ENCODE data around the gene GPANK1. TPM values are rescaled to one million over a fixed set of nuclear protein-coding genes. Genes with fewer than 3 reads are reported as not detected.
A peak's percentile ranks its signal among the peaks of the same experiment; 100 is the strongest.

GPANK1 gene
- total RNA-seq, 1 experiment from 2014 or later = 26.8 TPM

- WGBS (ENCODE audit: extremely low coverage, insufficient read length, low lambda C conversion rate) = no CpG with 5 or more reads among the region's 11 CpGs
- H3K27ac ChIP-seq (ENCODE audit: insufficient read length, low read depth, low read length) = no peak overlapping the region
- peak overlapping the region in 1 of 3 experiments; percentile 50; a peak in 3 of 7 replicates for H3K27ac Mint-ChIP-seq
Measured at GRCh38 chr6:31634969-31635575, 29.7 kb downstream of the GPANK1 start.

More at GRCh38 chr6:31634969-31635575, 29.7 kb downstream of the GPANK1 start:
- H3K9ac ChIP-seq (ENCODE audit: extremely low read depth, insufficient read length, low read length) = no peak overlapping the region
- no peak overlapping the region for H2AFZ ChIP-seq (ENCODE audit: low read length)
- peaks cover 2% of the 10 kb centered on the region for H4K20me1 ChIP-seq (ENCODE audit: control insufficient read depth, insufficient read depth, insufficient read length)
- H4K91ac ChIP-seq (ENCODE audit: insufficient read length, low read depth, low read length) = no peak overlapping the region
- Mint-ChIP-seq H3K4me1 (0 out of 4 replicates have a peak, but pooled peaks cover 0 to 3% of the 10 kb centered on the region in 2 experiments), H3K9me3 (no peaks in the 10 kb centered on the region), H3K36me3 (ENCODE audit: insufficient read depth in 1 of 3, low read depth in 3 of 3) (peaks cover 61 to 94% (median 88%) of the 10 kb centered on the region in 3 experiments), H3K4me3 (no peak overlapping the region), H3K27me3 (ENCODE audit: low read depth) (no peaks in the 10 kb centered on the region)
- H3K23me2 ChIP-seq (ENCODE audit: insufficient read length, low read depth, low read length, poor library complexity, severe bottlenecking) = no peaks in the 10 kb centered on the region
- H3K4ac ChIP-seq (ENCODE audit: low read depth, low read length) = no peak overlapping the region
- H3K18ac ChIP-seq (ENCODE audit: insufficient read length, low read depth, low read length) = no peak overlapping the region
- no peak overlapping the region for H2BK120ac ChIP-seq (ENCODE audit: low read depth, low read length, poor library complexity, severe bottlenecking)
- no peak overlapping the region for H2BK5ac ChIP-seq (ENCODE audit: insufficient read length, low read length)
- no peaks in the 10 kb centered on the region for H3K79me2 ChIP-seq (ENCODE audit: insufficient read depth, low read length)
- no peaks in the 10 kb centered on the region for H3K27me3 ChIP-seq (ENCODE audit: insufficient read depth, low read length)
- no peak overlapping the region for H4K5ac ChIP-seq (ENCODE audit: insufficient read length, low read depth, low read length)
- no peaks in the 10 kb centered on the region for H3K79me1 ChIP-seq (ENCODE audit: insufficient read depth, low read depth, low read length, poor library complexity, severe bottlenecking)
- no peak overlapping the region for H3K4me2 ChIP-seq (ENCODE audit: insufficient read depth, insufficient read length, low read length)
- no peak overlapping the region for H3T11ph ChIP-seq (ENCODE audit: low read length)
- H4K8ac ChIP-seq (replicated peaks; ENCODE audit: insufficient read length, low read depth, low read length) = no peak overlapping the region
- H3K9me3 ChIP-seq (ENCODE audit: control insufficient read depth, low read depth, low read length) = no peaks in the 10 kb centered on the region
- H2AK5ac ChIP-seq (ENCODE audit: insufficient read length, low read length) = no peak overlapping the region
- H3K14ac ChIP-seq (ENCODE audit: insufficient read depth, low read length) = no peak overlapping the region
- no peak overlapping the region for H2BK15ac ChIP-seq (ENCODE audit: low read depth, low read length)
- TF ChIP-seq, protein P1, sequence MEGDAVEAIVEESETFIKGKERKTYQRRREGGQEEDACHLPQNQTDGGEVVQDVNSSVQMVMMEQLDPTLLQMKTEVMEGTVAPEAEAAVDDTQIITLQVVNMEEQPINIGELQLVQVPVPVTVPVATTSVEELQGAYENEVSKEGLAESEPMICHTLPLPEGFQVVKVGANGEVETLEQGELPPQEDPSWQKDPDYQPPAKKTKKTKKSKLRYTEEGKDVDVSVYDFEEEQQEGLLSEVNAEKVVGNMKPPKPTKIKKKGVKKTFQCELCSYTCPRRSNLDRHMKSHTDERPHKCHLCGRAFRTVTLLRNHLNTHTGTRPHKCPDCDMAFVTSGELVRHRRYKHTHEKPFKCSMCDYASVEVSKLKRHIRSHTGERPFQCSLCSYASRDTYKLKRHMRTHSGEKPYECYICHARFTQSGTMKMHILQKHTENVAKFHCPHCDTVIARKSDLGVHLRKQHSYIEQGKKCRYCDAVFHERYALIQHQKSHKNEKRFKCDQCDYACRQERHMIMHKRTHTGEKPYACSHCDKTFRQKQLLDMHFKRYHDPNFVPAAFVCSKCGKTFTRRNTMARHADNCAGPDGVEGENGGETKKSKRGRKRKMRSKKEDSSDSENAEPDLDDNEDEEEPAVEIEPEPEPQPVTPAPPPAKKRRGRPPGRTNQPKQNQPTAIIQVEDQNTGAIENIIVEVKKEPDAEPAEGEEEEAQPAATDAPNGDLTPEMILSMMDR (conservative IDR thresholded peaks at IDR 0.05) = no peak
- no peak overlapping the region for H3K23ac ChIP-seq (ENCODE audit: insufficient read length, low read depth, low read length)
- no peak overlapping the region for H2BK20ac ChIP-seq (ENCODE audit: low read depth, low read length, poor library complexity, severe bottlenecking)
- H2BK12ac ChIP-seq (ENCODE audit: insufficient read length, low read depth, low read length) = no peak overlapping the region
- DNase-seq = no peak
- no peak overlapping the region for H3K56ac ChIP-seq (ENCODE audit: insufficient read length, low read depth, low read length)
- H3K4me1 ChIP-seq (ENCODE audit: insufficient read depth, low read length) = no peaks in the 10 kb centered on the region
